Loucy (cell line): ENCODE measurements around the gene MYOZ1.

Experiments used
- H2AFZ ChIP-seq: fragments of 200-600 bp; sonication (generic); 2 replicates; pipeline ENCODE4 v1.6.0; 2016; ENCODE audit warnings: antibody characterized with exemption, mild to moderate bottlenecking, low read length, moderate library complexity
- H3F3A ChIP-seq: fragments of 200-600 bp; 2 replicates; pipeline ENCODE4 v1.6.0; 2016; ENCODE audit warnings: antibody characterized with exemption, low read depth, mild to moderate bottlenecking
- H3K27me3 ChIP-seq: fragments of 200-600 bp; sonication (generic); 2 replicates; pipeline ENCODE4 v1.6.1; 2014; ENCODE audit warnings: low read length, mild to moderate bottlenecking; ENCODE audit not compliant: insufficient read depth, poor library complexity, severe bottlenecking
- H3K36me3 ChIP-seq: fragments of 200-600 bp; sonication (generic); 2 replicates; pipeline ENCODE4 v1.6.1; 2016; ENCODE audit warnings: low read length; ENCODE audit not compliant: insufficient read depth
- H3K4me1 ChIP-seq: fragments of 200-600 bp; sonication (generic); 2 replicates; pipeline ENCODE4 v1.5.1; 2014; ENCODE audit warnings: low read length, mild to moderate bottlenecking; ENCODE audit not compliant: insufficient read depth, poor library complexity, severe bottlenecking
- H3K4me2 ChIP-seq: fragments of 200-600 bp; sonication (generic); 2 replicates; pipeline ENCODE4 v1.6.0; 2014; ENCODE audit warnings: antibody characterized with exemption, low read length, low read depth, mild to moderate bottlenecking; ENCODE audit not compliant: poor library complexity, severe bottlenecking
- H3K4me3 ChIP-seq: fragments of 200-600 bp; sonication (generic); 2 replicates; pipeline ENCODE4 v1.5.1; 2014; ENCODE audit warnings: low read length, mild to moderate bottlenecking, mixed read lengths; ENCODE audit not compliant: poor library complexity, severe bottlenecking
- H3K79me2 ChIP-seq: fragments of 200-600 bp; sonication (generic); 2 replicates; pipeline ENCODE4 v1.6.1; 2014; ENCODE audit warnings: low read length; ENCODE audit not compliant: insufficient read depth
- H3K9ac ChIP-seq: fragments of 200-600 bp; sonication (generic); 2 replicates; pipeline ENCODE4 v1.6.0; 2014; ENCODE audit warnings: mild to moderate bottlenecking, low read depth, low read length, moderate library complexity; ENCODE audit not compliant: poor library complexity, severe bottlenecking
- H3K9me2 ChIP-seq: fragments of 200-600 bp; sonication (generic); replicated peaks from 2 replicates; pipeline ENCODE4 v1.6.1; 2016; ENCODE audit warnings: low read depth, low read length, mixed read lengths
- H3K9me3 ChIP-seq: fragments of 200-600 bp; sonication (generic); 2 replicates; pipeline ENCODE4 v1.6.1; 2014; ENCODE audit warnings: mild to moderate bottlenecking, antibody characterized with exemption, low read length, low read depth; ENCODE audit not compliant: insufficient read depth
- H4K20me1 ChIP-seq: fragments of 200-600 bp; sonication (generic); 2 replicates; pipeline ENCODE4 v1.6.0; 2014; ENCODE audit warnings: antibody characterized with exemption, low read length, mild to moderate bottlenecking; ENCODE audit not compliant: insufficient read depth, poor library complexity, severe bottlenecking
- EZH2phosphoT487 ChIP-seq: fragments of 200-600 bp; IDR thresholded peaks from 2 replicates; pipeline ENCODE4 v1.6.1; 2018; ENCODE audit warnings: antibody characterized with exemption, mild to moderate bottlenecking, moderate library complexity, borderline replicate concordance
- TF ChIP-seq, protein P1 (sequence below): fragments of 200-600 bp; sonication (generic); conservative IDR thresholded peaks from 2 replicates; pipeline ENCODE4 v1.5.1; 2014; ENCODE audit warnings: mild to moderate bottlenecking, antibody characterized with exemption, low read length

The MYOZ1 gene

DNA sequence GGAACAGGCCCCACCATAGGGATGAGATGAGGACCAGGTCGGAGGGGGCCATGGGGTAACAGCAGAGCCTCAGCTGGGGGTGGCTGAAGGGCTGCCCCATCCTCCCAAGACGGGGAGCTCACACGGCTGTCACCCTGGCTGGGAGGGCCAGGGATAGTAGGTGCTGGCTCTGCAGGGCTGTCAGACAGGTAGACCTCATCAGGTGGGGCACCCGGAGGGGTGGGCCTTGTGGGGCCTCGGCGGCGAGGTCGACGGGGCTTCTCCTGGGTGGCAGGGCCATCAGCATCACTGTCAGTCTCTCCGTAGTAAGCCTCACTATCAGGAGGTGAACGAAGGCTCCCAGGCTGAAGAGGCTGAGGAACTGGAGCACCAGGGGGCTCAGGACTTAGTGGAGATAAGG, 11.9 kb upstream of the MYOZ1 start:
- H3K79me2 ChIP-seq = no peaks in the 10 kb centered on the region
- no peaks in the 10 kb centered on the region for H3F3A ChIP-seq
- no peak overlapping the region for H3K9ac ChIP-seq
- no peak overlapping the region for H3K4me2 ChIP-seq
- no peak overlapping the region for H3K4me3 ChIP-seq
- no peak overlapping the region for H2AFZ ChIP-seq
- H3K36me3 ChIP-seq = no peaks in the 10 kb centered on the region
- no peaks in the 10 kb centered on the region for H3K27me3 ChIP-seq
- H3K4me1 ChIP-seq = peaks cover 29% of the 10 kb centered on the region
- no peaks in the 10 kb centered on the region for H3K9me3 ChIP-seq
- H4K20me1 ChIP-seq = no peaks in the 10 kb centered on the region
- no peaks in the 10 kb centered on the region for H3K9me2 ChIP-seq
- no peak for TF ChIP-seq EZH2phosphoT487
- TF ChIP-seq, protein P1, sequence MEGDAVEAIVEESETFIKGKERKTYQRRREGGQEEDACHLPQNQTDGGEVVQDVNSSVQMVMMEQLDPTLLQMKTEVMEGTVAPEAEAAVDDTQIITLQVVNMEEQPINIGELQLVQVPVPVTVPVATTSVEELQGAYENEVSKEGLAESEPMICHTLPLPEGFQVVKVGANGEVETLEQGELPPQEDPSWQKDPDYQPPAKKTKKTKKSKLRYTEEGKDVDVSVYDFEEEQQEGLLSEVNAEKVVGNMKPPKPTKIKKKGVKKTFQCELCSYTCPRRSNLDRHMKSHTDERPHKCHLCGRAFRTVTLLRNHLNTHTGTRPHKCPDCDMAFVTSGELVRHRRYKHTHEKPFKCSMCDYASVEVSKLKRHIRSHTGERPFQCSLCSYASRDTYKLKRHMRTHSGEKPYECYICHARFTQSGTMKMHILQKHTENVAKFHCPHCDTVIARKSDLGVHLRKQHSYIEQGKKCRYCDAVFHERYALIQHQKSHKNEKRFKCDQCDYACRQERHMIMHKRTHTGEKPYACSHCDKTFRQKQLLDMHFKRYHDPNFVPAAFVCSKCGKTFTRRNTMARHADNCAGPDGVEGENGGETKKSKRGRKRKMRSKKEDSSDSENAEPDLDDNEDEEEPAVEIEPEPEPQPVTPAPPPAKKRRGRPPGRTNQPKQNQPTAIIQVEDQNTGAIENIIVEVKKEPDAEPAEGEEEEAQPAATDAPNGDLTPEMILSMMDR = 0 out of 2 replicates have a peak, but pooled peaks have one; percentile 15

DNA sequence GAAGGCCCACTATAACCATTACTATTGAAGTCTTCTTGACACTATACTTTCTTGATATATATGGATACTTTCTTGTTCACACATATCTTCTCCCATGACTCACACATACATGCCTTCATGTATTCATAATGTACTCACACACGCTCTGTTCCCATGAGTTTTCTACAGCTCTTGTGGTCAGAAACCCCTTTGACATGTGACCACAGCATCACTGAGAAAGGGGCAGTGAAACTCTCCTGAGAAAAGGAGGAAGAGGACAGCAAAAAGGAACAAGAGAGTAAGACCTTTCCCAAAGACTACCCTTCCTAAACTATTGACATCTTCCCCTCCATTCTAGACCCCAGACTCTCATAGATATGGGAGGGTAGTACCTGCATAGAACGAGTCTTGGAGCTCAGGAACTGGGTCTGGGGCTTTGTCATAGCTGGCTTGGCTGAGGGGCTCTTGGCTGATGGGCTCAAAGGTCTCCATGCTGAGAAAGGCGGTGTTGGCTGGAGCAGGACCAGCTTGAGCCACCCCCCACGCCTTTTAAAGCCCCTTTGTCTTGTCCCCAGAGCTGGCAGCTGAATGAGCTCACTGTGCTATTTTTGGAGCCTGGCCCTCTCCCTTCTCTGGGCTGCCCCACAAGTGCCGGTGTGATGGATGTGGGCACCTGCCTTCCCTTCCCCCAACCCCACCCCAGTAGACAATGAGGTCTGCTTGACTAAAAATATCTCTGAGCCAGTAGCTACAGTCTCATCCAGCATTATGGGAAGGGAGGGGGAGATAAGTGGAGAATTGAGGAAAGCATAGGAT, 9.5 kb upstream of the MYOZ1 start:
- Histone ChIP-seq H4K20me1 (no peaks in the 10 kb centered on the region), H3K4me3 (peak overlapping the region; percentile 35), H3K36me3 (no peaks in the 10 kb centered on the region), H3K4me2 (peak overlapping the region; percentile 14), H3K79me2 (no peaks in the 10 kb centered on the region; the same call in 1 of the 2 replicates), H3K9me3 (no peaks in the 10 kb centered on the region), H2AFZ (no peak overlapping the region), H3K9ac (peak overlapping the region; percentile 21), H3K9me2 (no peaks in the 10 kb centered on the region), H3K27me3 (no peaks in the 10 kb centered on the region), H3F3A (no peaks in the 10 kb centered on the region), H3K4me1 (peaks cover 30% of the 10 kb centered on the region)
- TF ChIP-seq EZH2phosphoT487 = no peak
- TF ChIP-seq, protein P1 = no peak

GRCh38 chr10:73649876-73650536, 8.7 kb upstream of the MYOZ1 start:
- H3K9ac ChIP-seq = no peak overlapping the region
- no peaks in the 10 kb centered on the region for H4K20me1 ChIP-seq
- no peak overlapping the region for H2AFZ ChIP-seq
- no peaks in the 10 kb centered on the region for H3F3A ChIP-seq
- H3K27me3 ChIP-seq = no peaks in the 10 kb centered on the region
- H3K36me3 ChIP-seq = no peaks in the 10 kb centered on the region
- H3K9me2 ChIP-seq = no peaks in the 10 kb centered on the region
- no peaks in the 10 kb centered on the region for H3K9me3 ChIP-seq
- H3K4me1 ChIP-seq = peaks cover 24% of the 10 kb centered on the region
- no peak overlapping the region for H3K4me2 ChIP-seq
- H3K4me3 ChIP-seq = no peak overlapping the region
- no peaks in the 10 kb centered on the region; the same call in 1 of the 2 replicates for H3K79me2 ChIP-seq
- no peak for TF ChIP-seq EZH2phosphoT487
- TF ChIP-seq, protein P1 = no peak
